CD14-positive monocyte (primary cell): ENCODE data around the gene EFHC1. TPM values are rescaled to one million over a fixed set of nuclear protein-coding genes. Genes with fewer than 3 reads are reported as not detected.

Experiments used
- DNase-seq, 3 donors: peaks; one replicate each; pipeline ENCODE4 v3.0.0-alpha.2; 2011 to 2022
- H2AFZ ChIP-seq: 2 replicates; pipeline ENCODE4 v1.6.0; 2012; ENCODE audit warnings: mild to moderate bottlenecking, low read depth, low read length, inconsistent platforms; ENCODE audit not compliant: insufficient read depth, poor library complexity, severe bottlenecking
- H3K27ac ChIP-seq, 2 donors: 1 replicate in 1 of 2; 2 replicates in 1 of 2; pipeline ENCODE4 v1.5.1; 2012 to 2013; ENCODE audit warnings: low read length in 2 of 2, control low read depth in 1 of 2, inconsistent platforms in 1 of 2, low read depth in 1 of 2, mild to moderate bottlenecking in 1 of 2
- H3K27me3 ChIP-seq, 2 donors: one replicate each; pipeline versions ENCODE4 v1.6.0 to v1.6.1; 2011 to 2013; ENCODE audit warnings: low read length in 2 of 2; ENCODE audit not compliant: control insufficient read depth in 2 of 2, insufficient read depth in 2 of 2
- H3K36me3 ChIP-seq, 2 donors: replicated peaks in 1 of 2; 1 replicate in 1 of 2; 2 replicates in 1 of 2; pipeline versions ENCODE4 v1.5.1 to v1.6.1; 2012 to 2013; ENCODE audit warnings: low read length in 2 of 2, control low read depth in 1 of 2, inconsistent platforms in 1 of 2, mild to moderate bottlenecking in 1 of 2; ENCODE audit not compliant: insufficient read depth in 2 of 2, control insufficient read depth in 1 of 2
- H3K4me1 ChIP-seq, 2 donors: 1 replicate in 1 of 2; 2 replicates in 1 of 2; pipeline versions ENCODE4 v1.5.1 to v1.6.1; 2012 to 2013; ENCODE audit warnings: low read length in 2 of 2, control low read depth in 1 of 2, inconsistent platforms in 1 of 2, mild to moderate bottlenecking in 1 of 2, moderate library complexity in 1 of 2; ENCODE audit not compliant: insufficient read depth in 2 of 2, control insufficient read depth in 1 of 2
- H3K4me2 ChIP-seq: replicated peaks from 2 replicates; pipeline ENCODE3; 2012; ENCODE audit warnings: low read length, moderate library complexity, mild to moderate bottlenecking; ENCODE audit not compliant: poor library complexity, severe bottlenecking; ENCODE audit errors: extremely low read depth
- H3K4me3 ChIP-seq, 3 experiments: fragments of 200-600 bp in 1 of 3; sonication (generic) in 1 of 3; replicated peaks in 1 of 3; 1 replicate in 2 of 3; 2 replicates in 1 of 3; pipeline ENCODE4 v1.5.1; 2011 to 2013; ENCODE audit warnings: low read length in 3 of 3, mild to moderate bottlenecking in 3 of 3, control low read depth in 2 of 3, low read depth in 2 of 3, inconsistent platforms in 1 of 3, moderate library complexity in 1 of 3
- H3K79me2 ChIP-seq: 2 replicates; pipeline ENCODE4 v1.6.0; 2012; ENCODE audit warnings: mild to moderate bottlenecking, control low read depth, inconsistent platforms, low read length, moderate library complexity; ENCODE audit not compliant: insufficient read depth
- H3K9ac ChIP-seq: 2 replicates; pipeline ENCODE4 v1.6.0; 2017; ENCODE audit warnings: low read length, mild to moderate bottlenecking; ENCODE audit not compliant: insufficient read depth, poor library complexity, severe bottlenecking
- H3K9me3 ChIP-seq, 2 donors: replicated peaks in 1 of 2; 1 replicate in 1 of 2; 2 replicates in 1 of 2; pipeline versions ENCODE4 v1.5.1 to v1.6.1; 2012 to 2013; ENCODE audit warnings: low read length in 2 of 2, control low read depth in 1 of 2; ENCODE audit not compliant: control insufficient read depth in 1 of 2, insufficient read depth in 1 of 2
- H4K20me1 ChIP-seq: 2 replicates; pipeline ENCODE4 v1.6.0; 2012; ENCODE audit warnings: mild to moderate bottlenecking, low read length, control low read depth, moderate library complexity; ENCODE audit not compliant: insufficient read depth
- H3K27ac Mint-ChIP-seq, 7 donors: one replicate each; pipeline ENCODE4 v1.8.0; 2020; ENCODE audit warnings: mild to moderate bottlenecking in 7 of 7, mixed read lengths in 7 of 7, moderate library complexity in 6 of 7, inconsistent platforms in 2 of 7
- H3K27me3 Mint-ChIP-seq, 3 donors: one replicate each; pipeline ENCODE4 v1.8.0; 2021 to 2022; ENCODE audit warnings: low read depth in 3 of 3, mild to moderate bottlenecking in 3 of 3, mixed read lengths in 3 of 3, moderate library complexity in 3 of 3, inconsistent platforms in 1 of 3
- H3K36me3 Mint-ChIP-seq, 2 donors: one replicate each; pipeline ENCODE4 v1.8.0; 2020; ENCODE audit warnings: mixed read lengths in 2 of 2, inconsistent platforms in 1 of 2, mild to moderate bottlenecking in 1 of 2
- H3K4me1 Mint-ChIP-seq: one replicate; pipeline ENCODE4 v1.8.0; 2020; ENCODE audit warnings: mild to moderate bottlenecking, mixed read lengths
- H3K4me3 Mint-ChIP-seq, 2 donors: one replicate each; pipeline ENCODE4 v1.8.0; 2020; ENCODE audit warnings: mild to moderate bottlenecking in 2 of 2, mixed read lengths in 2 of 2, moderate library complexity in 1 of 2
- H3K9me3 Mint-ChIP-seq, 7 donors: one replicate each; pipeline ENCODE4 v1.8.0; 2020 to 2022; ENCODE audit warnings: mixed read lengths in 7 of 7, mild to moderate bottlenecking in 6 of 7, moderate library complexity in 6 of 7, inconsistent platforms in 2 of 7
- CTCF ChIP-seq: fragments of 200-600 bp; IDR thresholded peaks from one replicate; pipeline ENCODE4 v1.8.0; 2022; ENCODE audit warnings: antibody characterized with exemption, mild to moderate bottlenecking
- WGBS: methylation state at CpG from one replicate; pipeline ENCODE4 v1.1.5; 2013; ENCODE audit warnings: missing lambda C conversion rate; ENCODE audit not compliant: insufficient coverage; 5-methylcytosine and 5-hydroxymethylcytosine counted together
- intact Hi-C, 2 donors: fragments of 100-400 bp; cut with micrococcal nuclease; formaldehyde crosslinking; loops; one replicate each; pipeline versions ENCODE4 v1.15.0 to v1.15.1; 2023
- polyA plus RNA-seq, 3 donors: library from polyadenylated mRNA; depleted of rRNA in 1 of 3; unstranded in 2 of 3; stranded (reverse) in 1 of 3; fragments of 300-500 nt in 2 of 3; fragments of >200 nt in 1 of 3; fragmentation: Illumina TruSeq in 2 of 3; gene quantifications; 1 replicate in 2 of 3; 2 replicates in 1 of 3; pipeline ENCODE4 v1.2.3, GENCODE V29; 2012 to 2021

EFHC1 gene
- polyA plus RNA-seq, 3 donors = 0.30 to 13.5 (median 2.3) TPM

GRCh38 chr6:52505726-52506409 is 85.7 kb downstream of the EFHC1 start:
- H3K36me3 ChIP-seq = peaks cover 56 to 70% of the 10 kb centered on the region in 2 donors
- H3K4me3 Mint-ChIP-seq = peak overlapping the region in 1 of 2 donors; percentile 0
- intact Hi-C loops = no loop called here
- peaks cover 63 to 78% of the 10 kb centered on the region in 2 donors for H3K36me3 Mint-ChIP-seq
- H3K4me1 Mint-ChIP-seq = peaks cover 51% of the 10 kb centered on the region
- H2AFZ ChIP-seq = no peak overlapping the region
- peak overlapping the region in 1 of 2 donors; percentile 82 for H3K27ac ChIP-seq
- peak in 1 of 3 donors; percentile 10 for DNase-seq
- TF ChIP-seq CTCF = no peak
- H3K4me2 ChIP-seq = no peak overlapping the region
- no peak overlapping the region for H3K9ac ChIP-seq
- H3K4me3 ChIP-seq = no peak overlapping the region
- H3K9me3 ChIP-seq = peaks cover 0 to 4% of the 10 kb centered on the region in 2 donors
- peak overlapping the region in 5 of 7 donors; percentile 46 to 82 (median 65) for H3K27ac Mint-ChIP-seq
- peaks cover 39 to 45% of the 10 kb centered on the region in 2 donors for H3K4me1 ChIP-seq
- H3K27me3 ChIP-seq = no peaks in the 10 kb centered on the region
- H3K79me2 ChIP-seq = no peaks in the 10 kb centered on the region
- no peaks in the 10 kb centered on the region for H4K20me1 ChIP-seq
- WGBS = 81% methylated on average over 13 of the region's 16 CpGs
- H3K27me3 Mint-ChIP-seq = peaks cover 0 to 3% (median 0%) of the 10 kb centered on the region in 3 donors
- peaks cover 0 to 4% (median 0%) of the 10 kb centered on the region in 7 donors for H3K9me3 Mint-ChIP-seq

- H3K36me3 Mint-ChIP-seq = peaks cover 68 to 80% of the 10 kb centered on the region in 2 donors
- Histone ChIP-seq H3K4me2 (no peak overlapping the region), H2AFZ (no peak overlapping the region), H4K20me1 (no peaks in the 10 kb centered on the region), H3K36me3 (peaks cover 57 to 70% of the 10 kb centered on the region in 2 donors), H3K9me3 (peaks cover 0 to 4% of the 10 kb centered on the region in 2 donors), H3K27ac (no peak overlapping the region), H3K4me3 (no peak overlapping the region), H3K4me1 (peaks cover 39 to 45% of the 10 kb centered on the region in 2 donors), H3K79me2 (no peaks in the 10 kb centered on the region), H3K27me3 (no peaks in the 10 kb centered on the region), H3K9ac (no peak overlapping the region)
- no peak for DNase-seq
- peaks cover 51% of the 10 kb centered on the region for H3K4me1 Mint-ChIP-seq
- H3K27ac Mint-ChIP-seq = no peak overlapping the region
- WGBS = 85% methylated on average over 8 of the region's 9 CpGs
- H3K4me3 Mint-ChIP-seq = no peak overlapping the region
- H3K9me3 Mint-ChIP-seq = peaks cover 0 to 4% (median 0%) of the 10 kb centered on the region in 7 donors
- intact Hi-C loops = no loop called here
- peaks cover 0 to 3% (median 0%) of the 10 kb centered on the region in 3 donors for H3K27me3 Mint-ChIP-seq
- TF ChIP-seq CTCF = no peak
Measured at GRCh38 chr6:52506476-52506875, 86.3 kb downstream of the EFHC1 start.
